Epidermal melanocyte (primary cell): ENCODE measurements around the gene HEATR5B.
A peak's percentile ranks its signal among the peaks of the same experiment; 100 is the strongest.
"Not testable (repeated sequence)": the region's sequence is repeated elsewhere in the genome, so short reads cannot be mapped to it uniquely, and the experiment has no call there.

Experiments used
- DNase-seq: peaks from one replicate; pipeline ENCODE4 v3.0.0; 2011; ENCODE audit warnings: low spot score; ENCODE audit not compliant: insufficient read length

Gene HEATR5B

GRCh38 chr2:36982467-36982866 lies 101.7 kb downstream of the HEATR5B start:
- no peak for DNase-seq

GRCh38 chr2:36981911-36982310 lies 102.3 kb downstream of the HEATR5B start:
- DNase-seq = no peak

- not testable (repeated sequence) for DNase-seq
Observed at GRCh38 chr2:36979007-36979406, 105.2 kb downstream of the HEATR5B start.

GRCh38 chr2:36976065-36976464 lies 108.1 kb downstream of the HEATR5B start:
- DNase-seq = no peak

GRCh38 chr2:36975306-36975705 lies 108.9 kb downstream of the HEATR5B start:
- no peak for DNase-seq

GRCh38 chr2:36973320-36973719 lies 110.9 kb downstream of the HEATR5B start:
- DNase-seq = no peak

GRCh38 chr2:36971990-36972389 lies 112.2 kb downstream of the HEATR5B start:
- no peak for DNase-seq

GRCh38 chr2:36967236-36967876 lies 116.8 kb downstream of the HEATR5B start:
- DNase-seq = no peak

GRCh38 chr2:36966370-36967235 lies 117.6 kb downstream of the HEATR5B start, which contains the start of gene STRN:
Gene STRN, minus strand, starts transcription at chr2:36966536. Its CDS starts 73 bp downstream, at chr2:36966463.
- peak; percentile 90 for DNase-seq

- DNase-seq = no peak
Observed at GRCh38 chr2:36965751-36966369, 118.3 kb downstream of the HEATR5B start.

GRCh38 chr2:36965206-36965605 lies 119.0 kb downstream of the HEATR5B start:
- DNase-seq = no peak

- no peak for DNase-seq
Observed at GRCh38 chr2:36964496-36965058, 119.6 kb downstream of the HEATR5B start.

GRCh38 chr2:36963734-36964133 lies 120.4 kb downstream of the HEATR5B start:
- DNase-seq = no peak

- DNase-seq = no peak
Observed at GRCh38 chr2:36963106-36963505, 121.1 kb downstream of the HEATR5B start.

GRCh38 chr2:36960773-36961172 lies 123.4 kb downstream of the HEATR5B start:
- no peak for DNase-seq

GRCh38 chr2:36960005-36960675 lies 124.0 kb downstream of the HEATR5B start:
- no peak for DNase-seq

GRCh38 chr2:36954977-36955607 lies 129.1 kb downstream of the HEATR5B start:
- no peak for DNase-seq

GRCh38 chr2:36952748-36953197 lies 131.4 kb downstream of the HEATR5B start:
- DNase-seq = no peak

- DNase-seq = no peak
Observed at GRCh38 chr2:36951574-36951973, 132.6 kb downstream of the HEATR5B start.

GRCh38 chr2:36951027-36951518 lies 133.1 kb downstream of the HEATR5B start:
- DNase-seq = no peak

GRCh38 chr2:36949845-36950244 lies 134.3 kb downstream of the HEATR5B start:
- no peak for DNase-seq
